Right lobe of liver (tissue), 6 donors: ENCODE data around the gene MAGOH. TPM values are rescaled to one million over a fixed set of nuclear protein-coding genes. Genes with fewer than 3 reads are reported as not detected.
A peak's percentile ranks its signal among the peaks of the same experiment; 100 is the strongest.

Experiments used
- ATAC-seq, 4 donors: fragments of 200-7000 bp; cut with Tn5 transposase; one replicate each; pipeline ENCODE4 v1.9.1; 2020; ENCODE audit warnings: mild to moderate bottlenecking in 4 of 4, moderate library complexity in 4 of 4
- DNase-seq, 3 donors: peaks; one replicate each; pipeline ENCODE4 v3.0.0-alpha.2; 2020
- H3K27ac ChIP-seq, 3 donors: fragments of 200-600 bp; one replicate each; pipeline ENCODE4 v1.8.0; 2022
- H3K27me3 ChIP-seq, 2 donors: fragments of 200-600 bp; one replicate each; pipeline ENCODE4 v1.8.0; 2022
- H3K36me3 ChIP-seq, 4 donors: fragments of 200-600 bp; sonication (generic) in 1 of 4; one replicate each; pipeline versions ENCODE4 v1.5.1 to v1.8.0; 2017 to 2022; ENCODE audit warnings: control low read depth in 1 of 4
- H3K4me1 ChIP-seq, 4 donors: fragments of 200-600 bp; sonication (generic) in 1 of 4; one replicate each; pipeline versions ENCODE4 v1.5.1 to v1.8.0; 2017 to 2022; ENCODE audit warnings: control low read depth in 1 of 4
- H3K4me3 ChIP-seq, 3 donors: fragments of 200-600 bp; one replicate each; pipeline ENCODE4 v1.8.0; 2022
- H3K9me3 ChIP-seq, 4 donors: fragments of 200-600 bp; sonication (generic) in 1 of 4; one replicate each; pipeline versions ENCODE4 v1.5.1 to v1.8.0; 2017 to 2022; ENCODE audit warnings: control low read depth in 1 of 4
- POLR2A ChIP-seq: fragments of 450-650 bp; IDR thresholded peaks from one replicate; pipeline ENCODE4 v1.6.1; 2017; ENCODE audit warnings: antibody characterized with exemption, mild to moderate bottlenecking
- WGBS: methylation state at CpG from one replicate; pipeline ENCODE4 v1.1.6; 2018; ENCODE audit warnings: low coverage, low lambda C conversion rate; ENCODE audit not compliant: insufficient coverage; ENCODE audit errors: missing lambda C conversion rate; 5-methylcytosine and 5-hydroxymethylcytosine counted together
- intact Hi-C, 2 donors: fragments of 100-400 bp; cut with DNase I; formaldehyde crosslinking; loops; one replicate each; pipeline versions ENCODE4 v1.11.2 to v1.14.1; 2022
- total RNA-seq, 6 experiments: library from RNA; depleted of rRNA in 2 of 6; stranded (reverse); fragments of >200 nt in 2 of 6; fragmentation: NEBNext Ultra II Directional in 3 of 6; extraction: Animal tissue kit (Norgen Biotek cat#: 25700) in 3 of 6; gene quantifications; one replicate each; pipeline versions ENCODE4 v1.1.0 to v1.2.4, GENCODE V29; 2016 to 2023
- TF ChIP-seq, protein P1 (sequence below), 4 donors: fragments of 200-600 bp in 3 of 4; fragments of 450-650 bp in 1 of 4; IDR thresholded peaks; one replicate each; pipeline versions ENCODE4 v1.5.1 to v1.8.0; 2016 to 2022; ENCODE audit warnings: antibody characterized with exemption in 4 of 4, mild to moderate bottlenecking in 2 of 4
- donor health status: DM: no; HTN: yes; CAD: no.
- donor health status: DM: no; HTN: no; CAD: no.
- donor health status: DM: no; HTN: no; CAD: no.
- donor health status: DM: no; HTN: yes; CAD: no.
- donor health status: DM: no; HTN: yes; CAD: no.

The MAGOH gene
- total RNA-seq, 6 experiments from 2014 or later, result 10.9 to 28.1 (median 19.4) TPM

DNA sequence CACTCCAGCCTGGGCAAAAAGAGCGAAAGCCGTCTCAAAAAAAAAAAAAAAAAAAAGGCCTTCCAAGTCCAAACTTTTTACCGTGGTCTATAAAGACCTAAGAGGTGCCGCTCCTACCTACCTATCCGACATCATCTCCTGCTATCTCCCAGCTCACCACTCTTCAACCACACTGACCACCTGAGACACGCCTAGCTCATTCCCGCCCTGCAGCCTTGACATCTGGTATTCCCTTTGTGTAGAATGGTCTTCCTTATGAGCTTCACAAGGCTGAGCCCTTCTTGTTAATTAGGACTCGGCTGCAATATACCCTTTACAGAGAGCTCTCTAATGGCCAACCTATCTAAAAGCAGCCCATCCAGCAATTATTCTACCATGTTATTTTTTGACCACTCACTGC is 680 bp downstream of the MAGOH start:
- Histone ChIP-seq H3K27ac (peak overlapping the region in 1 of 3 donors; percentile 64), H3K27me3 (no peaks in the 10 kb centered on the region), H3K4me1 (peaks cover 0 to 26% (median 9%) of the 10 kb centered on the region in 4 donors), H3K36me3 (peaks cover 6 to 34% (median 11%) of the 10 kb centered on the region in 4 donors), H3K4me3 (peak overlapping the region; percentile 96 to 97 (median 97)), H3K9me3 (no peaks in the 10 kb centered on the region)
- 33% methylated on average over 8 of the region's 8 CpGs for WGBS
- DNase-seq, result no peak
- TF ChIP-seq POLR2A, result no peak
- TF ChIP-seq, protein P1, sequence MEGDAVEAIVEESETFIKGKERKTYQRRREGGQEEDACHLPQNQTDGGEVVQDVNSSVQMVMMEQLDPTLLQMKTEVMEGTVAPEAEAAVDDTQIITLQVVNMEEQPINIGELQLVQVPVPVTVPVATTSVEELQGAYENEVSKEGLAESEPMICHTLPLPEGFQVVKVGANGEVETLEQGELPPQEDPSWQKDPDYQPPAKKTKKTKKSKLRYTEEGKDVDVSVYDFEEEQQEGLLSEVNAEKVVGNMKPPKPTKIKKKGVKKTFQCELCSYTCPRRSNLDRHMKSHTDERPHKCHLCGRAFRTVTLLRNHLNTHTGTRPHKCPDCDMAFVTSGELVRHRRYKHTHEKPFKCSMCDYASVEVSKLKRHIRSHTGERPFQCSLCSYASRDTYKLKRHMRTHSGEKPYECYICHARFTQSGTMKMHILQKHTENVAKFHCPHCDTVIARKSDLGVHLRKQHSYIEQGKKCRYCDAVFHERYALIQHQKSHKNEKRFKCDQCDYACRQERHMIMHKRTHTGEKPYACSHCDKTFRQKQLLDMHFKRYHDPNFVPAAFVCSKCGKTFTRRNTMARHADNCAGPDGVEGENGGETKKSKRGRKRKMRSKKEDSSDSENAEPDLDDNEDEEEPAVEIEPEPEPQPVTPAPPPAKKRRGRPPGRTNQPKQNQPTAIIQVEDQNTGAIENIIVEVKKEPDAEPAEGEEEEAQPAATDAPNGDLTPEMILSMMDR (IDR thresholded peaks at IDR 0.05), result no peak
- intact Hi-C loops, result no loop called here
- ATAC-seq, result no peak

DNA sequence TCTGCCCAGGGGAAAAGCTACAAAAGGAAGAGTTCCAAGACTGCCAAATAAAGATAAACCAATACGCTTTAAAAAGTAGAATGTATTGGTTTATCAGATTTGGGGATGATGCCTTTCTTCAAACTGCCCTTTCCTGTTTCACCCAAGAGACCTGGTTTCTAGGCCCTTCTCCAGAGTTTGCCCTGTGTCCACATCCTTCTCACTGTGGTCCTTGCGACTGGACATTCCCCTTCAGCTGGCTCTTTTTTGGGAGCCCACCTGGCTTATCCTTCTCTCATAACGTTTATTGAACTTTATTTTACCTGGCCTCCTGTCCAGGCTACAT is 17.4 kb downstream of the MAGOH start:
- intact Hi-C loops, result no loop called here
- peaks cover 0 to 11% (median 2%) of the 10 kb centered on the region in 4 donors for H3K4me1 ChIP-seq
- no peaks in the 10 kb centered on the region for H3K27me3 ChIP-seq
- peaks cover 0 to 9% (median 0%) of the 10 kb centered on the region in 4 donors for H3K36me3 ChIP-seq
- DNase-seq, result no peak
- ATAC-seq, result no peak
- no peak for TF ChIP-seq POLR2A
- TF ChIP-seq, protein P1 (IDR thresholded peaks at IDR 0.05), result no peak
- H3K4me3 ChIP-seq, result peak overlapping the region; percentile 84 to 97 (median 92)
- peak overlapping the region; percentile 93 to 97 (median 96) for H3K27ac ChIP-seq
- 59% methylated on average over 3 of the region's 3 CpGs for WGBS
- no peaks in the 10 kb centered on the region for H3K9me3 ChIP-seq

DNA sequence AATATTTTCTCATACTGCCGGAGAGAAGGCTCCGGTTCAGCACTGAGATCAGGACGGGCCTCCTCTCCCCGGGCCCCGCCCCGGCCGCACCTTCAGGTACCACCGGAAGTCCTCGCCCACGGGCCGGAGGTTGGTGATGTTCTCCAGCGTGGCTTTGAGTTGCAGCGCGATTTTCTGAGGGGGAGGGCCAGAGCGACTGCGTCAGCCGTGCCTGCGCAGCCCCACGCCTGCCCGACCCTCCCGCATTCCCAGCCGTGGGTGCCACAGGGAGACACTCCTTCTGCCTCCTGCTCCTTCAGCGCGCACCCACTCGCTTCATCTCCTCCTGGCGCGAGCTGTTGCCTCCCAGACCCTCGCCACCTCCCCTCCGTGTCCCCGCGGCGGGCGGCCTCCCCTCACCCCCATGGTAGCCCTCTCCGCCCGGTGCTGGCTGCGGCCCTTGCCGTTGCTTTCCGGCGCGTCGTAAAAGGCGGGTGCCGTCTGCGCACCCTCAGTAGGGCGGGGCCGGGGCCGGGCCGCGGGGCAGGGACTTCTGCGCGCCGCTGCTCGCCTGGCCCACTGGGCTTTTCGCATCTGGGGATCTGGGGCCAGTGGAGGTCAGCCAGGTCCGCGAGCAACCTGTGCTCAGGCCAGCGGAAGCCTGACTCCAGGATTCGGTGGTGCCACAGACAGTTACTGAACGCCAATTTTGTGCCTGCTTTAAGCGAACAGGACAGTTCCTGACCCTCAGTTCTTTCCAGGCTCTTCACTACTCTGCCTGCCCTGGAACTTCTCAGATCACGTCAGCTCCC is 18.0 kb downstream of the MAGOH start, which contains the start of gene CZIB:
TSS of gene CZIB (minus strand) at position 464 of the 791 bp plus-strand sequence. CDS start at position 405, 59 bp downstream.
- WGBS, result 0% methylated on average over 24 of the region's 61 CpGs
- intact Hi-C loops, result no loop called here
- peak within 1 kb of the TSS; percentile 93 to 97 (median 96) for H3K27ac ChIP-seq
- peaks cover 0 to 12% (median 0%) of the 10 kb centered on the region in 4 donors for H3K36me3 ChIP-seq
- H3K9me3 ChIP-seq, result no peaks in the 10 kb centered on the region
- no peaks in the 10 kb centered on the region for H3K27me3 ChIP-seq
- peaks cover 0 to 11% (median 2%) of the 10 kb centered on the region in 4 donors for H3K4me1 ChIP-seq
- TF ChIP-seq, protein P1 (IDR thresholded peaks at IDR 0.05), result no peak
- TF ChIP-seq POLR2A, result peak; percentile 98
- DNase-seq, result peak; percentile 95 to 96 (median 96)
- peak within 1 kb of the TSS; percentile 84 to 97 (median 92) for H3K4me3 ChIP-seq
- ATAC-seq, result peak; percentile 92 to 95 (median 94)

DNA sequence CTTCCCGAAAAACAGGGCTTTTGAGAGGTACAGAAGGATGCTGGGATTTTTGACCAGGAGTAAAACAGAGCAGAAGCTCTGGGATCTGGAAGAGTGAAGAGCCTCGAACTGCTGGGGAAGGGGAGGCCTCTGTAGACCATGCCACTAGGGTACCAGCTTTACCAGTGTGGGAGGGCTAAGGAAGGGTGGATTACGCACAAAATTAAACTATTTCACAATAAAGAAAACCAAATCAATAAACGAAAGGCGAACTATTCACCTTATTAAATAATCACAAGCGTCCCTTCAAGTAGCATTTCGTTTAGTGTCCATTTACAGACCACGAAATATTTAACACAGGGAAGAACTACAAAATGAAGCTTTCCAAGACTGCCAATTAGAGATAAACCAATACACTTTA is 18.6 kb downstream of the MAGOH start:
- TF ChIP-seq, protein P1 (IDR thresholded peaks at IDR 0.05), result no peak
- TF ChIP-seq POLR2A, result no peak
- Histone ChIP-seq H3K36me3 (peaks cover 0 to 19% (median 0%) of the 10 kb centered on the region in 4 donors), H3K27me3 (no peaks in the 10 kb centered on the region), H3K4me1 (peaks cover 0 to 11% (median 2%) of the 10 kb centered on the region in 4 donors), H3K4me3 (peak overlapping the region; percentile 84 to 97 (median 92)), H3K27ac (peak overlapping the region; percentile 93 to 97 (median 96)), H3K9me3 (no peaks in the 10 kb centered on the region)
- intact Hi-C loops, result no loop called here
- 13% methylated on average over 8 of the region's 8 CpGs for WGBS
- ATAC-seq, result no peak
- no peak for DNase-seq
